MM.1S (cell line): ENCODE measurements around the gene ANKRD52.

ENCODE experiments used
- CTCF ChIP-seq: fragments of 300-600 bp; sonication (generic); IDR thresholded peaks from 2 replicates; pipeline ENCODE4 v1.5.1; 2016; ENCODE audit warnings: antibody characterized with exemption, low read length, mixed read lengths
- EZH2 ChIP-seq: fragments of 300-600 bp; sonication (generic); optimal IDR thresholded peaks from 2 replicates; pipeline ENCODE3; 2017; ENCODE audit warnings: low read depth, mild to moderate bottlenecking, antibody characterized with exemption, low read length, mixed read lengths

- TF ChIP-seq CTCF (peak; percentile 50), EZH2 (no peak)
Measured at GRCh38 chr12:56266693-56267442, 8.7 kb upstream of the ANKRD52 start, which contains the start of gene COQ10A.
